ENCODE data around the gene WFIKKN2. TPM values are rescaled to one million over a fixed set of nuclear protein-coding genes. Genes with fewer than 3 reads are reported as not detected.

The WFIKKN2 gene
- polyA plus RNA-seq, 1 of the 3 experiments (the other 2 are of a cell fraction), result not detected

GRCh38 chr17:50843150-50843905 lies 7.9 kb downstream of the WFIKKN2 start:
- CTCF ChIA-PET, result interaction anchor here (0.9 to 26.2 kb wide), 22 partner anchors 9 to 365 kb away, joined by 3 to 520 read pairs (median 11); partner anchors contain the start of genes EPN3 and SPATA20
- H3K27ac ChIP-seq (ENCODE audit: low read depth in 2 of 2, low read length in 1 of 2), result no peak overlapping the region
- no peaks in the 10 kb centered on the region for H4K20me1 ChIP-seq (ENCODE audit: insufficient read depth)
- no peaks in the 10 kb centered on the region for H3K36me3 ChIP-seq (replicated peaks in 1 of 2; ENCODE audit: control insufficient read depth in 1 of 2, insufficient read depth in 2 of 2, low read length in 1 of 2)
- DNase-seq, result no peak
- no peak overlapping the region for H3K9ac ChIP-seq
- TF ChIP-seq NRF1 (IDR thresholded peaks at IDR 0.05; ENCODE audit: low read depth, low read length), result no peak
- no peak for TF ChIP-seq RAD21 (IDR thresholded peaks at IDR 0.05; ENCODE audit: low read length)
- TF ChIP-seq REST (IDR thresholded peaks at IDR 0.05; ENCODE audit: low read depth, low read length), result no peak
- no peak for TF ChIP-seq TCF12 (IDR thresholded peaks at IDR 0.05)
- TF ChIP-seq CHD2 (IDR thresholded peaks at IDR 0.05; ENCODE audit: low read length, partially characterized antibody), result no peak
- no peak for TF ChIP-seq FOXM1 (IDR thresholded peaks at IDR 0.05; ENCODE audit: low read depth)
- TF ChIP-seq USF1 (IDR thresholded peaks at IDR 0.05; ENCODE audit: borderline replicate concordance, low read depth), result no peak
- TF ChIP-seq RXRA (IDR thresholded peaks at IDR 0.05; ENCODE audit: borderline replicate concordance, low read depth), result no peak
- TF ChIP-seq, protein P1, sequence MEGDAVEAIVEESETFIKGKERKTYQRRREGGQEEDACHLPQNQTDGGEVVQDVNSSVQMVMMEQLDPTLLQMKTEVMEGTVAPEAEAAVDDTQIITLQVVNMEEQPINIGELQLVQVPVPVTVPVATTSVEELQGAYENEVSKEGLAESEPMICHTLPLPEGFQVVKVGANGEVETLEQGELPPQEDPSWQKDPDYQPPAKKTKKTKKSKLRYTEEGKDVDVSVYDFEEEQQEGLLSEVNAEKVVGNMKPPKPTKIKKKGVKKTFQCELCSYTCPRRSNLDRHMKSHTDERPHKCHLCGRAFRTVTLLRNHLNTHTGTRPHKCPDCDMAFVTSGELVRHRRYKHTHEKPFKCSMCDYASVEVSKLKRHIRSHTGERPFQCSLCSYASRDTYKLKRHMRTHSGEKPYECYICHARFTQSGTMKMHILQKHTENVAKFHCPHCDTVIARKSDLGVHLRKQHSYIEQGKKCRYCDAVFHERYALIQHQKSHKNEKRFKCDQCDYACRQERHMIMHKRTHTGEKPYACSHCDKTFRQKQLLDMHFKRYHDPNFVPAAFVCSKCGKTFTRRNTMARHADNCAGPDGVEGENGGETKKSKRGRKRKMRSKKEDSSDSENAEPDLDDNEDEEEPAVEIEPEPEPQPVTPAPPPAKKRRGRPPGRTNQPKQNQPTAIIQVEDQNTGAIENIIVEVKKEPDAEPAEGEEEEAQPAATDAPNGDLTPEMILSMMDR (IDR thresholded peaks at IDR 0.05), result no peak
- TF ChIP-seq SMC3 (IDR thresholded peaks at IDR 0.05; ENCODE audit: low read depth, low read length), result no peak
- no peaks in the 10 kb centered on the region for H3F3A ChIP-seq (replicated peaks; ENCODE audit: insufficient read depth)
- POLR2A ChIA-PET, result no interaction called here
- H3K9me3 ChIP-seq, result no peaks in the 10 kb centered on the region
- H3K4me3 ChIP-seq (ENCODE audit: low read depth in 2 of 2, low read length in 1 of 2), result no peak overlapping the region
- H3K4me2 ChIP-seq, result no peak overlapping the region
- 81% methylated on average over 16 of the region's 16 CpGs for WGBS (ENCODE audit: low lambda C conversion rate)
- H3K27me3 ChIP-seq (ENCODE audit: insufficient read depth), result no peaks in the 10 kb centered on the region
- no peak overlapping the region for H2AFZ ChIP-seq (ENCODE audit: low read depth)
- no peaks in the 10 kb centered on the region for H3K79me2 ChIP-seq (ENCODE audit: insufficient read depth)
- no peaks in the 10 kb centered on the region for H3K9me2 ChIP-seq
- peaks cover 0 to 3% of the 10 kb centered on the region in 2 experiments; a peak in 2 of 4 replicates for H3K4me1 ChIP-seq (ENCODE audit: control insufficient read depth in 1 of 2, insufficient read depth in 2 of 2, low read depth in 1 of 2, low read length in 1 of 2)
